ENCODE results near the gene P4HA3.

The P4HA3 gene

DNA sequence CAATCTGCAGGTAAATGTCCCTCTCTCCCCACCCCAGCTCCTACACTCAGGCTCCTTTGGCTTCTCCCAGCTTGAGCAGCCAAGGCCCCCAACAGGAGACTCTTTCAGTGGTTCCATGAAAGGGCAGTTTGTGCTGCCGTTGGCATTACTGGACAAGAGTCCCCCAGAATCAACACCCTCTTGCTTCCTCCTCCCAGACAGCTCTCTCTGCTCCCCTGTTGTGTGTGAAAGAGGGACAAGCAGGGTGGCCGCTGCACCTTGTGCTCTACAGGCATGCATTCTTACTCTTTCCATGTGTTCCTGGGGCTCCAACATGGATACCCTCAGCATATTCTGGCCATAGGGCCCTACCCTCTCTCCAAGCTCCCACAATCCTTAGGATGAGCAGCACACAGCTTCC lies 48.7 kb downstream of the P4HA3 start:
- DNase-seq (ENCODE audit: low read depth) = no peak

DNA sequence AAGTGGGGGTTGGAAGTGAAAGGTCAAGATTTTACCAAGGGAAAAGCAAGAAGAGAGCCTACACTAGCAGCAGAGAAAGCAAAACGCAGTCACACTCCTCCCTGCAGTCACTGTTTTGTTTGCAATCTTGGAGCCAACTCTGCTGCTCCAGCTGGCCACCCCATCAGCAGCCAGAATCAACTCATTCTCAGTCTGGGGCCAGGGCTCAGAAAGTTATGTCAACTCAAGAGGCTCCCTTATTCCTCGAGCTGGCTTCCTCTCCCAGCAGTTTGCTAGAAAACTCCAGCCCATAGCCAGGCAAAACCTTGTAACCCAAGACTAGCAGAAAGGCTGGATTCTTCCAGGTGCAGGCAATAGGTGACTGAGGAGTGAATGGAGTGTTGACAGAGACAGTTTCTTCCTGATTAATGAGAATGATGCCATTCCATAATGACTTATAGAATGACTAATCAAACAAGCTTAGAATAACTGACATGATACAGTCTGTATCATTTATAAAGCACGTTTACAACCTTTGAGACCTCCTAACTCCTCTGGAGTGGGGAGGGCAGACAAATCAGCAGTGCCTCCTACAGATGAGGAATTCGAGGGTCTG lies 53.4 kb downstream of the P4HA3 start:
- DNase-seq (ENCODE audit: low read depth) = no peak

DNA sequence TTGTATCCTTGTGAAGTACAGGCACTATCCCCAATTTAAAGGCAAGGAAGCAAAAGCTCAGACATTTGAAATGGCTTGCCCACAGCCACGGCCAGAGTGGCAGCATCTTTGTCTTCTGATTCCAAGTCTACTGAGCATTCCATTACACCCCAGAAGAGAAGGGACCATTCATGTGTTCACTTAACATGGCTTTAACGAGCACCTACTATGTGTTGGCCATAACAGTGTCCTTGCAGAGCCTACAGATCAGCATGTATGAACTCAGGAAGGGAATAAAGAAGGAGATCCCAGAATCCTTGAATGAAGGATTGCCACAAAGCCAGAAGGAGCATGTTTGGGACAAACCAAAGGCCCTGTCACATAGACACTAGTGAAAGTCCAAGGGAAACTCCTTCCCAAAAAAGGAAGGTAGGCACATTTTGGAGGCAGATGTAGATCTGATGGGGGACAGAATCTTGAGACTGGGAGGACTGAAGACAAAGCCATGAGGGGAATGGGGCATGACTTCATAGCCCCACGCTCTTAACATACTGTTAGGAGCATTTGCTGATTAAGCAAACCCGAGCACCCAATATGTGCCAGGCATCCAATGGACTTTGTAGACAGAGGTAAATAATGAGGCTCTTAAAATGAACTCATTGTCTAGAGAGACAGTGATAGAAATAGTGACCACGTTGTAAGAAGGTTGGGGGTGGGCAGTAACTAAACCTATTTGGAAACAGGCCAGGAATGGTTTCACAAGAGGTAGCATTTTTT lies 54.9 kb downstream of the P4HA3 start:
- no peak for DNase-seq (ENCODE audit: low read depth)

DNA sequence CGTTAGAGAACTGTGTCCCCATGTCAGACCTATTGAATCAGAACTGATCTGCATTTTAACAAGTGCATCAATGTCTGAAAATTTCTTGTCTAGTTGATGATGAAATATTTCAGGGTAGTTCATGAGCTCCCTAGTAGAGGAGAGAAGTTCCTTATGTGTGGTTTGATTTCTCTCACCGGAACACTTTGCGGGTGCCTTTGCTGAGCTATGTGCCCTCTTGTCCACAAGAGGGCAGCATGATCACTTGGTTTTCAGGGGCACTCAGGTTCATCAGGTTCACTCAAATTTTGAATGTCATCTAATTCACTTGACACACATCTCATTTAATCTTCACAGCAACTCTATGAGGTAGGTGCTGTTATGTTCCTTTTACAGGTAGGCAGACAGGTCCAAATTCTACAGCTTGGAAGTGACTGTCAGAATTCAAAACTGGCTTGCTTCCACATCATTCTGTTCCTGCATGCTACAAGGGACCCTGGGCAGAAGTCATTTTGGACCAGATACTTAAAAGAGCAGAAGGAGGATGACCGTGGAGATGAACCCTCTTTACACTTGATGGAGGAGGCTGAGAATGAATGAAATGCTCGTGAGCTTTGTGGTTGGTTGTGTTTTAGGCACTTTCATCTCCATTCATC lies 55.6 kb downstream of the P4HA3 start:
- peak; percentile 23 for DNase-seq (ENCODE audit: low read depth)

DNA sequence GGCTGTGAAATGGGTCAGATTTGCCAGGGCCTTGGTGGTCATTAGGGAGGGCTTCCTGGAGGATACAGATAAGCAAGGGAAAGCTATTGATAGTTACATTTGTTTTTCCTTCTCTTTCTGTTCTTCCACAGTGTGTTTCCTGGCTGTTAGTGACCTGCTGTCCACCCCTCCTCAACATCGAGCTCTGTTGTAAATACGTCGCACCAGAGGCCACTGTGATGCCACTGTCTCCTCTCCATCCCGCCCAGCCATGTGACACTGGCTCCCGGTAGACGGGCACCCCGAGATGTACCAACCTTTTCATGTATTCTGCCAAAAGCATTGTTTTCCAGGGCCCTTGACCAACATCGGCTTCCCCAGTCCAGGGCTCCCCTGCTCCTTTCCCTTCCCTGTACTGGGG lies 58.1 kb downstream of the P4HA3 start:
- no peak for DNase-seq (ENCODE audit: low read depth)

DNA sequence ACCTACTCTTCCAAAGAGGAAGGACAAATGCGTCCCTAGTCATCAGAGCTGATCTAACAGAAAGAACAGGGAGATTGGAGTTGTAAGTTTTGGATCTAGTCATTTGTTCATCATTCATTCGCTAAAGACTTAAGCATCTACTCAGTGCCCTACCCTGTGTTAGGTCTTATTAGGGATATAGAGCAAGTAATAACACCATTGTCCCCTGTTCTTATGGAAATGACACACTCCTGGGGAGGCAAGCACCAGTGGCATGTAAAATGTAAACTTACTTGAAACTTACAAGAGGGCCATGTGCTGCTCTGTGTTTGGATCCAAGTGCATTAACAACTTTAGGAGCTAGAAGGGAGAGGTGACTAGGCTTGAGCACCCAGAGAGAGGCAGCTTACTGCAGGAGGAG lies 61.9 kb downstream of the P4HA3 start:
- no peak for DNase-seq (ENCODE audit: low read depth)

GRCh38 chr11:74248469-74248868 lies 63.0 kb downstream of the P4HA3 start:
- no peak for DNase-seq (ENCODE audit: low read depth)

GRCh38 chr11:74238243-74238642 lies 73.2 kb downstream of the P4HA3 start:
- DNase-seq (ENCODE audit: low read depth) = no peak

GRCh38 chr11:74237541-74237940 lies 73.9 kb downstream of the P4HA3 start:
- DNase-seq (ENCODE audit: low read depth) = no peak

GRCh38 chr11:74235121-74235520 lies 76.3 kb downstream of the P4HA3 start:
- no peak for DNase-seq (ENCODE audit: low read depth)

DNA sequence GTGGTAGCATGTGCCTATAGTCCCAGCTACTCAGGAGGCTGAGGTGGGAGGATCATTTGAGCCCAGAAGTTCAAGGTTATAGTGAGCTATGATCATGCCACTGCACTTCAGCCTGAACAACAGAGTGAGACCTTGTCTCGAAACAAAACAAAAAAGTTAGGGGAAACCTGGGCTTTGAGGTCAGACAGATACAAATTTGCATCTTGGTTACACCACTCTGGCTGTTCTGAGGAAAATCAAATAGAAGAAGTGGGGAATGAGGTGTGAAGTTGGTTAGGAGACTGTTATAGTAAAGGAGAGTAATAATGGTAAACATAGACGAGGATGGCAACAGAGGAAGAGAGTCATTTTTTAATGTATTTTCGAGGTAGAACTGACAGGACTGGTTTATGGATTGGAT lies 77.8 kb downstream of the P4HA3 start:
- no peak for DNase-seq (ENCODE audit: low read depth)

DNA sequence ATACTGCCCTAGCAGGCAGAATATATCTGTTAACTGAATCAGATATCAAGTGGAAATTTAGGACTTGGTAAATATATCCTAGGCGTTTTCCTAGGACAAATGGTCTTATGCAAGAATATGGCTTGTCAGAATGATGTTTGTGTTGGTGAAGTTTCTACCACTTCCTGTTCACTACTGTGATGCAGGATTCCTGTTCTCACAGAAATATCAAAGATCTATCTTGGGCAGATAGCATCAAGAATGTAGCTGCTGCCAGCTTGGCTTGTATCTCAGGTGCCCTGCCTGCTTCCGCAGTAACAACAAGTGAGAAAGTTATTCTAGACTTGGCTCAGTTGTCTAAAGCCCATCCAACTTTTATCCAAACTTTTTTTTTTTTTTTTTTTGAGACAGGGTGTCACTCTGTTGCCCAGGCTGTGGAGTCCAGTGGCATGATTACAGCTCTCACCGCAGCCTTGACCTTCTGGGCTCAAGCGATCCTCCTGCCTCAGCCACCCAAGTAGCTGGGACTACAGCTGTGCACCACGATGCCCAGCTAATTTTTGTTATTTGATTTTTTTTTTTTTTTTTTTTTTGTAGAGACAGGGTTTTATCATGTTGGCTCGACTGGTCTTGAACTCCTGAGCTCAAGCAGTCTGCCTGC lies 79.0 kb downstream of the P4HA3 start:
- no peak for DNase-seq (ENCODE audit: low read depth)

GRCh38 chr11:74226907-74227306 lies 84.5 kb downstream of the P4HA3 start:
- DNase-seq (ENCODE audit: low read depth) = no peak

GRCh38 chr11:74225565-74225964 lies 85.9 kb downstream of the P4HA3 start:
- DNase-seq (ENCODE audit: low read depth) = no peak

DNA sequence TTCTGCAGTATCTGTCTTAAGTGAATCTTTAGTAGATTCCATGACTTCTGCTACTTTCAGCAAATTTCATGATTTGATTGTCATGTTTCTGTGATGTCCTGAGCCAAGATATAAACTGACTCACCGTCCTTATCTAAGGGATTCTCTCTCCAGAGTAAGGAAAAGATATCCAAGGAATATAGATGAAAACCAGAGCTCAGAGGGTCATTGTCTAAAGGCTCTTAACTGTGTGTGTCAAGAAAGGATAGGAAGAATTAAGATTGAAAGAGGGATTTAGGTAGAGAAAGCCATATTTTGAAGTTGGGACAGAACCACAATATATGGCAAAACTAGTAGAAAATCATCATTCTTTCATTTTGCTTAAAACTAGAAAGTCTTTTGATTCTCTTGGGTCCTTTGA lies 89.6 kb downstream of the P4HA3 start:
- no peak for DNase-seq (ENCODE audit: low read depth)

DNA sequence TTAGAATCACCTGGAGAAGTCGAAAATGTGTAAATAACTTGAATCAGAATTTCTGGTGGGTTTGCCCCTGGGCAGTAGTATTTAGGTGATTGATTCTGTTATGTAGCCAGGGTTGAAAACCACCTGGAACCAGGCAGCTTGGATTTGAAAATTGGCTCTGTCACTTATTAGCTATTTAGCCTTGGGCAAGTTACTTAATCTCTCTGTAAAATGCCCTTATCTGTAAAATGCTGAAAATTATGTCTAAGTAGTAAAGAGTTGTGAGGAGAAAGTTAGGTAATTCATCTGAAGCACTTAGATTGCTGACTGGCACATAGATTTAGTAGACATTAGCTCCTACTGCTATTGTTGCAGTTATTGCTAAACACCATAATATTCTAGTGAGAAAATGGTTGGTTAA lies 91.1 kb downstream of the P4HA3 start:
- DNase-seq (ENCODE audit: low read depth) = no peak
